Calu3 (cell line): Measurements from ENCODE around the gene ZXDB. TPM values are rescaled to one million over a fixed set of nuclear protein-coding genes. Genes with fewer than 3 reads are reported as not detected.
"Not testable (repeated sequence)": the region's sequence is repeated elsewhere in the genome, so short reads cannot be mapped to it uniquely, and the experiment has no call there.

Experiments
- Bru-seq: library from RNA; stranded (reverse); fragments of 400-500 nt; gene quantifications from one replicate; lab custom pipeline; 2021; lab: Mats Ljungman, UMichigan
- BruChase-seq, 2 experiments: library from RNA; stranded (reverse); fragments of 400-500 nt; gene quantifications; one replicate each; lab custom pipeline; 2021; lab: Mats Ljungman, UMichigan
- BruUV-seq: library from RNA; stranded (reverse); fragments of 400-500 nt; replicated peaks from 2 replicates; lab custom pipeline; 2021; lab: Mats Ljungman, UMichigan
- CTCF ChIA-PET: fragments of 300-600 bp; sonication (Branson Sonifier 250); formaldehyde crosslinking; loops from one replicate; lab custom pipeline; 2022; ENCODE audit warnings: antibody characterized with exemption; lab: Charles Lee
- DNase-seq: peaks from one replicate; pipeline ENCODE4 v3.0.0; 2022
- H3K27ac Mint-ChIP-seq: one replicate; pipeline ENCODE4 v1.8.0; 2022; ENCODE audit warnings: mixed read lengths; ENCODE audit not compliant: unreplicated experiment
- H3K27me3 Mint-ChIP-seq: one replicate; pipeline ENCODE4 v1.8.0; 2022; ENCODE audit warnings: mixed read lengths; ENCODE audit not compliant: unreplicated experiment
- H3K36me3 Mint-ChIP-seq: one replicate; pipeline ENCODE4 v1.8.0; 2022; ENCODE audit warnings: mild to moderate bottlenecking, moderate library complexity, mixed read lengths; ENCODE audit not compliant: insufficient read depth, unreplicated experiment
- H3K4me1 Mint-ChIP-seq: one replicate; pipeline ENCODE4 v1.8.0; 2022; ENCODE audit warnings: mild to moderate bottlenecking, low read depth, mixed read lengths; ENCODE audit not compliant: unreplicated experiment
- H3K4me3 Mint-ChIP-seq: one replicate; pipeline ENCODE4 v1.8.0; 2022; ENCODE audit warnings: mild to moderate bottlenecking, low read depth, moderate library complexity, mixed read lengths; ENCODE audit not compliant: unreplicated experiment
- H3K9me3 Mint-ChIP-seq: one replicate; pipeline ENCODE4 v1.8.0; 2022; ENCODE audit warnings: low read depth, mixed read lengths; ENCODE audit not compliant: unreplicated experiment
- intact Hi-C: fragments of 100-400 bp; cut with micrococcal nuclease; formaldehyde crosslinking; loops from one replicate; pipeline ENCODE4 v1.10.0; 2022; ENCODE audit not compliant: unreplicated experiment
- long read RNA-seq: library from polyadenylated mRNA; stranded (forward); transcript quantifications from one replicate; pipeline ENCODE4 v2.0.0, GENCODE V29; 2022
- total RNA-seq: library from RNA; stranded (reverse); gene quantifications from 2 replicates; pipeline ENCODE4 v1.2.3, GENCODE V29; 2022
- TF ChIP-seq, protein P1 (sequence below): fragments of 200-600 bp; IDR thresholded peaks from one replicate; pipeline ENCODE4 v1.8.0; 2022; ENCODE audit warnings: antibody characterized with exemption; ENCODE audit not compliant: unreplicated experiment

The ZXDB gene
- 8.8 and 9.4 TPM in 2 replicates for total RNA-seq
- percentile 84 among the genes with signal in this experiment for Bru-seq, nascent RNA
- percentile 89 among the genes with signal in this experiment for BruChase-seq, experiment 1, labeled RNA remaining after a 6-hour chase
- percentile 97 among the genes with signal in this experiment for BruChase-seq, experiment 2, labeled RNA remaining after a 2-hour chase
- long read RNA-seq, full-length matches to known transcripts: 6 of 6 reads
- long read RNA-seq, partial matches to known transcripts: 0 of 6 reads
- long read RNA-seq, other reads (novel, unspliced or antisense): 0 of 6 reads

DNA sequence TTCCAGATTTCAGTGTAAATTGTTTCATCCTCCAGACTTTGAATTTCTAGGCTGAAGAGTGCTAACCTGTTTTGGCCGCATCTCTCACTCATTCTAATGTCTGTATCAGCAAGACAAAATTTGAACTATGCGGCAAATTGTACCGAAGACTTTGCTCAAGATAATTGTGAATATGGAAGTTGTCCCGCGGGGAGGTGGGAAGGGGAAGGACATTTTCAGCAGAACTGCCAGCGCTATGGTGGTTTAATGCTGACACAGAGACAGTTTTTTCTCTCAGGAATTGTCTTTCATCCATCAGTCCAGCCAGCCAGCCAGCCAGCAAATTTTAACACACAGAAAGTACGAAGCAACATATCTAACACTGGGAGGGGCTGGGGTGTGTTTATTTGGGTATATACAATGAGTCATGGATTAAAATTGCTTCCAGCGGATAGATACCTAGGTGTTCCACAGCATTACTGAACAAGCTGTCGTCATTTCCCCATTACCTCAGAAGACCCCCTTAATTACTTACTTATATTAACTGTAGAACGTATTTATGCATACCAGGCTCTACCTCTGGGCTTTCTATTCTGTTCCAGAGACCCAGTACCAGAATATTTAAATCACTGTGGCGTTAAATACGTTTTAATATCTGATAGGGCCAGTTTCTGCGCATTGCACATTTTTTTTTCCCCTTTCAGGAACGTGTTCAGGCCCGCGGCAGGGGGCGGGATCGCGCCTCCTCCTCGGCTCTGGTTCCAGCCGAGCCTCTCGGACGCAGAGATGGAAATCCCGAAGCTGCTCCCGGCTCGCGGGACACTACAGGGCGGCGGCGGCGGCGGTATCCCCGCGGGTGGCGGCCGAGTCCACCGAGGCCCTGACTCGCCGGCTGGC, at the start of gene ZXDB:
ZXDB (plus strand) TSS at position 728 of the 876 bp plus-strand sequence; CDS start at position 766, 38 bp downstream.
- CTCF ChIA-PET, H3K27me3 Mint-ChIP-seq, H3K9me3 Mint-ChIP-seq, intact Hi-C loops: not testable (repeated sequence)
- H3K4me1 Mint-ChIP-seq: peaks cover 22% of the 10 kb centered on the region
- H3K36me3 Mint-ChIP-seq: peaks cover 33% of the 10 kb centered on the region
- peak within 1 kb of the TSS; percentile 93 for H3K27ac Mint-ChIP-seq
- BruUV-seq: TSS peak; percentile 81
- peak; percentile 34 for DNase-seq
- peak within 1 kb of the TSS; percentile 70 for H3K4me3 Mint-ChIP-seq

DNA sequence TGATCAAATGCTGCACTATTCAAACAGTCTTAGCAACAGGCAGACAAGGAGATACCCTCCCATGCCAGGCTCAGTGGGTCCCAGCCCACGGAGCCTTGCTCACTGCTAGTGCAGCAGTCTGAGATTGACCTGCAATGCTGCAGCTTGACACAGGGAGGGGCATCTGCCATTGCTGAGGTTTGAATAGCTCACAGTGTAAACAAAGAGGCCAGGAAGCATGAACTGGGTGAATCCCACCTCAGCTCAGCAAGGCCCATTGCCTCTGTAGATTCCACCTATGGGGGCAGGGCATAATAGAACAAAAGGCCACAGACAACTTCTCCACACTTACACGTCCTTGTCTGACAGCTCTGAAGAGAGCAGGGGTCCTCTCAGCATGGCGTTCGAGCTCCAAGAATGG, 26.6 kb upstream of the ZXDB start:
- BruUV-seq: no TSS peak
- TF ChIP-seq, protein P1, sequence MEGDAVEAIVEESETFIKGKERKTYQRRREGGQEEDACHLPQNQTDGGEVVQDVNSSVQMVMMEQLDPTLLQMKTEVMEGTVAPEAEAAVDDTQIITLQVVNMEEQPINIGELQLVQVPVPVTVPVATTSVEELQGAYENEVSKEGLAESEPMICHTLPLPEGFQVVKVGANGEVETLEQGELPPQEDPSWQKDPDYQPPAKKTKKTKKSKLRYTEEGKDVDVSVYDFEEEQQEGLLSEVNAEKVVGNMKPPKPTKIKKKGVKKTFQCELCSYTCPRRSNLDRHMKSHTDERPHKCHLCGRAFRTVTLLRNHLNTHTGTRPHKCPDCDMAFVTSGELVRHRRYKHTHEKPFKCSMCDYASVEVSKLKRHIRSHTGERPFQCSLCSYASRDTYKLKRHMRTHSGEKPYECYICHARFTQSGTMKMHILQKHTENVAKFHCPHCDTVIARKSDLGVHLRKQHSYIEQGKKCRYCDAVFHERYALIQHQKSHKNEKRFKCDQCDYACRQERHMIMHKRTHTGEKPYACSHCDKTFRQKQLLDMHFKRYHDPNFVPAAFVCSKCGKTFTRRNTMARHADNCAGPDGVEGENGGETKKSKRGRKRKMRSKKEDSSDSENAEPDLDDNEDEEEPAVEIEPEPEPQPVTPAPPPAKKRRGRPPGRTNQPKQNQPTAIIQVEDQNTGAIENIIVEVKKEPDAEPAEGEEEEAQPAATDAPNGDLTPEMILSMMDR: no peak
- H3K4me1 Mint-ChIP-seq: no peaks in the 10 kb centered on the region
- no peak overlapping the region for H3K4me3 Mint-ChIP-seq
- H3K27ac Mint-ChIP-seq: no peak overlapping the region
- CTCF ChIA-PET: no interaction called here
- H3K9me3 Mint-ChIP-seq: peaks cover 4% of the 10 kb centered on the region
- intact Hi-C loops: no loop called here
- no peaks in the 10 kb centered on the region for H3K36me3 Mint-ChIP-seq
- DNase-seq: no peak
- H3K27me3 Mint-ChIP-seq: no peaks in the 10 kb centered on the region

DNA sequence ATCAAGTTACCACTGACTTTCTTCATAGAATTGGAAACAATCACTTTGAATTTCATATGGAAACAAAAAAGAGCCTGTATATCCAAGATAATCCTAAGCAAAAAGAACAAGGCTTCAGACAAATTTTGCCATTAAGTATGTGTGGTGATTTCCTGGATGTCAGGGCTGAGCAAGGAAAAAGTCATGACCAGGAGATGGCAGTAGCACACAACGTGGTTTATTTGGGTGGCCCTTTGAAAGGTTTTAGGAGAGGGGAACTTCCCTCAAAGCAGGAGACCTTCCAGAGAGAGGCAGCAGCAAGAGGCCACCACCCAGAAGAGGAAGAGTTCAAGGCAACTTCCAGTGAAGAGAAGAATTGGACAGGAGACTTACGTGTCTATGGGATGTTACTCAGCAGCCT, 18.1 kb upstream of the ZXDB start:
- BruUV-seq: no TSS peak
- Mint-ChIP-seq H3K4me1 (no peaks in the 10 kb centered on the region), H3K9me3 (no peaks in the 10 kb centered on the region), H3K27ac (no peak overlapping the region), H3K27me3 (peaks cover 18% of the 10 kb centered on the region), H3K36me3 (no peaks in the 10 kb centered on the region), H3K4me3 (no peak overlapping the region)
- peak; percentile 17 for DNase-seq
- TF ChIP-seq, protein P1: peak; percentile 12
- intact Hi-C loops: loop anchor here (5.0 to 10.0 kb wide), 3 partner anchors 249 to 451 kb away; no protein-coding TSS in a partner anchor
- CTCF ChIA-PET: no interaction called here

DNA sequence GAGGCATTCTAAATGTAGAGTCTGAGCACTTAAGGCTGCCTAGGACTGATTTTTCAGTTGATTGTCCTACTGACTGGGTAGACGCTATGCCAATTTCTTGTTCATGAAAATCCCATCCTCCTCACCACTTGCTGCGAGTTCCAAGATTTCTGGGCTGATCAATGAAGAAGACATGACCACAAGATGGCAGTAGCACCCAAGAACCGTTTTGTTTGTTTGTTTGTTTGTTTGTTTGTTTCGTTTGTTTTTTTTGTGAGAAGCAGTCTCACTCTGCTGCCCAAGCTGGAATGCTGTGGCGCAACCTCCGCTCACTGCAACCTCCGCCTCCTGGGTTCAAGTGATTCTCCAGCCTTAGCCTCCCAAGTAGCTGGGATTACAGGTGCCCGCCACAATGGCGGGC, 8.9 kb upstream of the ZXDB start:
- H3K36me3 Mint-ChIP-seq, H3K27ac Mint-ChIP-seq, intact Hi-C loops, H3K27me3 Mint-ChIP-seq, BruUV-seq, H3K4me1 Mint-ChIP-seq, H3K4me3 Mint-ChIP-seq, CTCF ChIA-PET, H3K9me3 Mint-ChIP-seq, DNase-seq: not testable (repeated sequence)
- TF ChIP-seq, protein P1: peak; percentile 38
